8988T (cell line): Measurements from ENCODE around the gene PIP4K2A.
"Not testable (repeated sequence)": the region's sequence is repeated elsewhere in the genome, so short reads cannot be mapped to it uniquely, and the experiment has no call there.

Experiments used
- DNase-seq: peaks from one replicate; pipeline ENCODE4 v3.0.0; 2011

The PIP4K2A gene

GRCh38 chr10:22692119-22692518, 22.3 kb downstream of the PIP4K2A start:
- DNase-seq, result not testable (repeated sequence)

- DNase-seq, result no peak
Observed at GRCh38 chr10:22690614-22691431, 23.6 kb downstream of the PIP4K2A start.

GRCh38 chr10:22690158-22690557, 24.2 kb downstream of the PIP4K2A start:
- DNase-seq, result no peak

- DNase-seq, result no peak
Observed at GRCh38 chr10:22686347-22686746, 28.0 kb downstream of the PIP4K2A start.

GRCh38 chr10:22685926-22686325, 28.5 kb downstream of the PIP4K2A start:
- DNase-seq, result no peak

- DNase-seq, result no peak
Observed at GRCh38 chr10:22684699-22685098, 29.7 kb downstream of the PIP4K2A start.

GRCh38 chr10:22683140-22683389, 31.3 kb downstream of the PIP4K2A start:
- no peak for DNase-seq

GRCh38 chr10:22682237-22683139, 31.9 kb downstream of the PIP4K2A start:
- no peak for DNase-seq

- DNase-seq, result no peak
Observed at GRCh38 chr10:22681783-22682183, 32.6 kb downstream of the PIP4K2A start.

GRCh38 chr10:22681301-22681700, 33.1 kb downstream of the PIP4K2A start:
- no peak for DNase-seq

- no peak for DNase-seq
Observed at GRCh38 chr10:22679608-22680007, 34.8 kb downstream of the PIP4K2A start.

GRCh38 chr10:22677333-22677732, 37.0 kb downstream of the PIP4K2A start:
- DNase-seq, result no peak

GRCh38 chr10:22676435-22676834, 37.9 kb downstream of the PIP4K2A start:
- no peak for DNase-seq

GRCh38 chr10:22674573-22674930, 39.8 kb downstream of the PIP4K2A start:
- DNase-seq, result no peak

GRCh38 chr10:22673785-22674572, 40.4 kb downstream of the PIP4K2A start:
- no peak for DNase-seq

- DNase-seq, result no peak
Observed at GRCh38 chr10:22673091-22673392, 41.3 kb downstream of the PIP4K2A start.

- no peak for DNase-seq
Observed at GRCh38 chr10:22672319-22673090, 41.9 kb downstream of the PIP4K2A start.

GRCh38 chr10:22670788-22671187, 43.6 kb downstream of the PIP4K2A start:
- no peak for DNase-seq

- DNase-seq, result no peak
Observed at GRCh38 chr10:22669163-22669711, 45.1 kb downstream of the PIP4K2A start.

- no peak for DNase-seq
Observed at GRCh38 chr10:22667093-22667480, 47.3 kb downstream of the PIP4K2A start.

- no peak for DNase-seq
Observed at GRCh38 chr10:22666287-22667092, 47.9 kb downstream of the PIP4K2A start.

GRCh38 chr10:22665329-22665728, 49.0 kb downstream of the PIP4K2A start:
- no peak for DNase-seq
